Epithelial cell of esophagus (primary cell): ENCODE measurements around the gene CXCL17.

Experiments used
- DNase-seq: peaks from one replicate; pipeline ENCODE4 v3.0.0; 2010; ENCODE audit warnings: low read depth
- H3K4me3 ChIP-seq: 2 replicates; pipeline ENCODE4 v1.5.1; 2011; ENCODE audit warnings: mild to moderate bottlenecking, low read length, control low read depth
- TF ChIP-seq, protein P1 (sequence below): IDR thresholded peaks from 2 replicates; pipeline ENCODE4 v1.5.1; 2011; ENCODE audit warnings: low read depth, mild to moderate bottlenecking, low read length, control low read depth, inconsistent platforms; ENCODE audit not compliant: insufficient read depth; ENCODE audit errors: missing control alignments

CXCL17 gene

DNA sequence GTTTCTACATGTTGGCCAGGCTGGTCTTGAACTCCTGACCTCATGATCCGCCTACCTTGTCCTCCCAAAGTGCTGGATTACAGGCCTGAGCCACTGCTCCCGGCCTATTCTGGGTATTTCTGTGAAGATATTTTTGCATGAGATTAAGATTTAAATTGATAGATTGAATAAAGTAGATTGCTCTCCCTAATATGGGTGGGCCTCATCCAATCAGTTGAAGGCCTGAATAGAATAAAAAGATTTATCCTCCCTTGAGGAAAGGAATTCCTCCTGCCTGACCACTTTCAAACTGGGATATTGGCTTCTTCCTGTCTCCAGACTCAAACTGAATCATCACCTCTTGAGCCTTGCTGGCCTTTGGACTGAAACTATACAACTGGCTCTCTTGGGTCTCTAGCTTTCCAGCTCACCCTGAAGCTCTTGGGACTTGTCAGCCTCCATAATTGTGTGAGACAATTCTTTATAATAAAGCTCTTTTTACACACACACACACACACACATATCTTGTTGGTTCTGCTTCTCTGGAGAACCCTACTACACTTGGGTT, 36.1 kb upstream of the CXCL17 start:
- TF ChIP-seq, protein P1, sequence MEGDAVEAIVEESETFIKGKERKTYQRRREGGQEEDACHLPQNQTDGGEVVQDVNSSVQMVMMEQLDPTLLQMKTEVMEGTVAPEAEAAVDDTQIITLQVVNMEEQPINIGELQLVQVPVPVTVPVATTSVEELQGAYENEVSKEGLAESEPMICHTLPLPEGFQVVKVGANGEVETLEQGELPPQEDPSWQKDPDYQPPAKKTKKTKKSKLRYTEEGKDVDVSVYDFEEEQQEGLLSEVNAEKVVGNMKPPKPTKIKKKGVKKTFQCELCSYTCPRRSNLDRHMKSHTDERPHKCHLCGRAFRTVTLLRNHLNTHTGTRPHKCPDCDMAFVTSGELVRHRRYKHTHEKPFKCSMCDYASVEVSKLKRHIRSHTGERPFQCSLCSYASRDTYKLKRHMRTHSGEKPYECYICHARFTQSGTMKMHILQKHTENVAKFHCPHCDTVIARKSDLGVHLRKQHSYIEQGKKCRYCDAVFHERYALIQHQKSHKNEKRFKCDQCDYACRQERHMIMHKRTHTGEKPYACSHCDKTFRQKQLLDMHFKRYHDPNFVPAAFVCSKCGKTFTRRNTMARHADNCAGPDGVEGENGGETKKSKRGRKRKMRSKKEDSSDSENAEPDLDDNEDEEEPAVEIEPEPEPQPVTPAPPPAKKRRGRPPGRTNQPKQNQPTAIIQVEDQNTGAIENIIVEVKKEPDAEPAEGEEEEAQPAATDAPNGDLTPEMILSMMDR: no peak
- no peak overlapping the region for H3K4me3 ChIP-seq
- DNase-seq: no peak

DNA sequence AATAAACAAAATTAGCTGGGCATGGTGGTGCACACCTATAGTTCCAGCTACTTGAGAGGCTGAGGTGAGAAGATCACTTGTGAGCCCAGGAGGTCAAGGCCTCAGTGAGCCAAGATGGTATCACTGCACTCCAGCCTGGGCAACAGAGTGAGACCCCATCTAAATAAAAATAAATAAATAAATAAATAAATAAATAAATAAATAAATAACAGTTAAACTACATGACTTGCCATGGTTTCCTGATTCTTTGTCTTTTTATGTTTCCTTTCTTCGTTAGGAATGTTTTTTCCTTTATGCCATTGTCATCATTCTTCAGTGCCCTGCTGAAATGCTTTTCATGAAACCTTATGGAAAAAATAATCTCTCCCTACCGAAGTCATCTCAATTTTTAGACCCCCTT, 35.2 kb upstream of the CXCL17 start:
- no peak for DNase-seq
- no peak overlapping the region for H3K4me3 ChIP-seq
- TF ChIP-seq, protein P1: no peak

DNA sequence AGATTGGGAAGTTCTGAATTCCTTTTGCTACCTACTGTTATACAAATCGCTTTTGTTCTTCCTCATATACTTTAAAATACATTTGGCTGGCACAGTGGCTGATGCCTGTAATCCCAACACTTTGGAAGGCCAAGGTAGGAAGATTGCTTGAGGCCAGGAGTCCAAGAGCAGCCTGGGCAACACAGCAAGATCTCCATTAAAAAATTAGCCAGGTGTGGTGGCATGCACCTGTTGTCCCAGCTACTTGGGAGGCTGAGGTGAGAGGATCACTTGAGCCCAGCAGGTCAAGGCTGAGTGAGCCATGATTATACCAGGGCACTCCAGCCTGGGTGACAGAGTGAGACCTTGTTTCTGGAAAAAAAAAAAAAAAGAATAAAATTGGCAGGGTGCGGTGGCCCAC, 34.4 kb upstream of the CXCL17 start:
- TF ChIP-seq, protein P1: no peak
- no peak overlapping the region for H3K4me3 ChIP-seq
- DNase-seq: no peak

DNA sequence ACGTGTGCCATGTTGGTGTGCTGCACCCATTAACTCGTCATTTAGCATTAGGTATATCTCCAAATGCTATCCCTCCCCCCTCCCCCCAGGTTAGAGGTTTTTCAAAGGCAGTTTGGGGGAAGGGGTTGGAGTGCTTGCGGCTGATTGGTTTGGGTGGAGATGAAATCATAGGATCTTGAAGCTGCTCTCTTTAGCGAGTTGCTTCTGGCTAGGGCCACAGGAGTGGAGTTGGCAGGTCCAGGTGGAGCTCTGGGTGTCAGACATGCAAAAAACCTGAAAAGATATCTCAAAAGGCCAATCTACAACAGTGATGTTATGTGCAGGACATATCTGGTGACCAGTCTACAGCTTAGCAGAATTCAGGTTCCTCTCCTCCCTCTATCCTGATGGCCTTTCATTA, 32.6 kb upstream of the CXCL17 start:
- no peak overlapping the region for H3K4me3 ChIP-seq
- DNase-seq: no peak
- TF ChIP-seq, protein P1: no peak

DNA sequence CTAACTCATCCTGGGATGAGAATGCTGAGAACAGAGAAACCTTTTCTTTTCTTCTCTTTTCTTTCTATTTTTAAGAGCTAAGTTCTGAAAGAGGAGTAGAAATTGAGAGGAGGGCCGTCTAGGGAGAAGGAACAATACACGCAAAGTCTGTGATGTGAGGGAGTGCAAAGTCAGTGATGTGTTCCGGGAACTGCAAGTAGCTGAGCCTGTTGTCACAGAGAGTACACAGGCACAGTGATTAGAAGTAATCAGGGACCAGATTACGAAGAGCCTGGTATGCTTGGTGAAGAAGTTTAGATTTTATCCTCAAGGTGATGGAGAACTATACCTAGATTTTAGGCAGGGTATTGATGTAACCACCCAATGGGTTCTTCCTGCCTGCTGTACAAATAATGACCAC, 32.0 kb upstream of the CXCL17 start:
- TF ChIP-seq, protein P1: no peak
- H3K4me3 ChIP-seq: no peak overlapping the region

DNA sequence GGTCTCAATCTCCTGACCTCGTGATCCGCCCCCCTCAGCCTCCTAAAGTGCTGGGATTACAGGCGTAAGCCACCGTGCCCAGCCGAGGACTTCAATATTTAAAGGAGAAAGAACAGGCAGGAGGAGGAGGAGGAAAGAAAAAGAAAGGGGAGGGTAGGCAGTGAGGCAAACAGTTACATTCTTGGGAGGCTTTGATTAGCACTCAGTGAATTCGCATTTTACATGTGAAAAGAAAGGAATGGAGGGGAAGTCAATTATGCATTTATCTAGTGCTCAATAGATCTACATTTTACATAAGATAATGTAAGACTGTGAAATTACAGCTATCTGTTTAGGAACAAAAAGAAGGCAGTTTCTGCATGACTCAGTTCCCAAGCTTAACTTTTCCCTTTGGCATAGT, 30.9 kb upstream of the CXCL17 start:
- no peak for DNase-seq
- TF ChIP-seq, protein P1: no peak
- no peak overlapping the region for H3K4me3 ChIP-seq

More for the DNA sequence above, 32.0 kb upstream of the CXCL17 start:
- DNase-seq: no peak

DNA sequence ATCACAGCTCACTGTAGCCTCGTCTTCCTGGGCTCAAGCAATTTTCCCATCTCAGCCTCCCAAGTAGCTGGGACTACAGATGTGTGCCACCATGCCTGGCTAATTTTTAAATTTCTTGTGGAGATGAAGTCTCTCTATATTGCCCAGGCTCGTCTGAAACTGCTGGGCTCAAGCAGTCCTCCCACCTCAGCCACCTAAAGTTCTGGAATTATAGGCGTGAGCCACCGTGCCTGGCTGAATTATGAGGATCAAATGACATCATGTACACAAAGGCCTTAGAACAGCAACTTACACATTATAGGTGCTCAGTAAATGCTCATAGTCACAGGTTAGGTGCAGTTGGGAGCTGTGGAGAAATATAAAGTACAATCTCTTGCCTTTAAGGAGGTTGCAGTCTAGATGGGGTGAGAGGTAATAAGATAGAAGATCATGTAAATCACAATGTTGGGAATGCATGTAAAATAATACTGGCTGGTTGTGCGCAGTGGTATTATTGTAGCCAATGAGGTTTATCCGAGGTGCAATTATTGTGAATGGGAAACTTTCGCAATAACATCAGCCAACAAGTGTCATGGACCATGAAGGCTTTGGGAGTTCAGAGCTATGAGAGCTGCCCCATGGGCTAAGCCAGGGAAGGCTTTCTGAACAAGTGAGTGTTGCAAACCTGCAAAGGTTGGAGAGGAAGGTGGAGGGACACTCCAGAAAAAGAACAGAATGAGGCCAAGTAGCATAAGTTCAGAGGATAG, 29.8 kb upstream of the CXCL17 start:
- TF ChIP-seq, protein P1: no peak
- H3K4me3 ChIP-seq: no peak overlapping the region
- DNase-seq: no peak
